Breast epithelium (tissue), 3 donors: ENCODE data around the gene LGR5.

Source experiments
- POLR2A ChIP-seq: fragments of 450-650 bp; IDR thresholded peaks from one replicate; pipeline ENCODE4 v1.6.1; 2016; ENCODE audit warnings: antibody characterized with exemption, mild to moderate bottlenecking, moderate library complexity
- TF ChIP-seq, protein P1 (sequence below), 3 donors: fragments of 450-650 bp; IDR thresholded peaks; one replicate each; pipeline ENCODE4 v1.5.1; 2016 to 2017; ENCODE audit warnings: antibody characterized with exemption in 3 of 3, mild to moderate bottlenecking in 3 of 3, moderate library complexity in 3 of 3

DNA sequence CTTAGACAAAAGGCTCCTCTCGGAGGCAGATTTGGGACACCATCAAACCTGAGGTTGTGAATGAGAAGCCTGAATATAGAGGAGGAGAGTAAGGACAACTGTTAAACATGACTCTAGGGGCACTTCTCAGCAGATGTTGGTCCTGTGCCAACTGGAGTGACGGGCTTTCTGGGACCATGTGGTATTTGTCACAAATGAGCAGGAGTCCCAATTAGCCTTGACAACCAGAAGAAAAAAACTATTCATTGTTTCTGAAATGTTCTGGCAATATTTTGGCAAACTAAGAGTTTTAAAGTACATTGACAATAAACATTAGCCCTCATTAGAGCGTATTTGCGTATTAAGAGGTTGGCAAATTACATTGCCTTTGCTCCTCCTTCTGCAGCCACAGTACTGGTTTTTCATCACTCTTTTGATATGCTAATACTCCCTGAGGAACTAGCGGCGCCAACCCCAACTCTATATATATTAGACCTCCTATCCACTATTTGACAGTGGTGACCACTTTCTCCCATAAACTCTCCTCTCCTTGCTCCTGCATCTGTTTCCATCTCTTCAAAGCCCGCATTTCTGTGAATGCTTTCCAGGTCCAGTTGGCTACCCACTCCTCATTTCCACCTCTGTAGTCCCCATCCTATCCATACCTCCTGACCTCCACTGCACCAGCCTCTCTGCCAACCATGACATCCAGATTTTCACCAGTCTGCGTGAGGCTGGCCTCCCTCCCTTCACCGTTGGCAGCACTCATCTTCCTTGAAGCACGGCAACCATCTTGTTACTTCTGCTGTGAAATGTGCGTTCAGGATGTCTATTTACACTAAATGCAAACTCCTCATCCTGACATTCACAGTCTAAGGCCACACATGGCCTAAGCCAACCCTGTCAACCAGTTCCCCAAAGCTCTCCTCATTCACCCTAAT is 123.3 kb downstream of the LGR5 start:
- TF ChIP-seq POLR2A, result no peak
- TF ChIP-seq, protein P1, sequence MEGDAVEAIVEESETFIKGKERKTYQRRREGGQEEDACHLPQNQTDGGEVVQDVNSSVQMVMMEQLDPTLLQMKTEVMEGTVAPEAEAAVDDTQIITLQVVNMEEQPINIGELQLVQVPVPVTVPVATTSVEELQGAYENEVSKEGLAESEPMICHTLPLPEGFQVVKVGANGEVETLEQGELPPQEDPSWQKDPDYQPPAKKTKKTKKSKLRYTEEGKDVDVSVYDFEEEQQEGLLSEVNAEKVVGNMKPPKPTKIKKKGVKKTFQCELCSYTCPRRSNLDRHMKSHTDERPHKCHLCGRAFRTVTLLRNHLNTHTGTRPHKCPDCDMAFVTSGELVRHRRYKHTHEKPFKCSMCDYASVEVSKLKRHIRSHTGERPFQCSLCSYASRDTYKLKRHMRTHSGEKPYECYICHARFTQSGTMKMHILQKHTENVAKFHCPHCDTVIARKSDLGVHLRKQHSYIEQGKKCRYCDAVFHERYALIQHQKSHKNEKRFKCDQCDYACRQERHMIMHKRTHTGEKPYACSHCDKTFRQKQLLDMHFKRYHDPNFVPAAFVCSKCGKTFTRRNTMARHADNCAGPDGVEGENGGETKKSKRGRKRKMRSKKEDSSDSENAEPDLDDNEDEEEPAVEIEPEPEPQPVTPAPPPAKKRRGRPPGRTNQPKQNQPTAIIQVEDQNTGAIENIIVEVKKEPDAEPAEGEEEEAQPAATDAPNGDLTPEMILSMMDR (IDR thresholded peaks at IDR 0.05), result no peak
